GOT3 (cell line): Measurements from ENCODE around the gene PABPN1.

Experiments used
- DNase-seq: peaks from one replicate; lab custom pipeline; 2025; ENCODE audit warnings: mixed read lengths; lab: John Stamatoyannopoulos, UW

PABPN1 gene

GRCh38 chr14:23326491-23327332 is 5.5 kb downstream of the PABPN1 start:
- DNase-seq: no peak

GRCh38 chr14:23327947-23328744 is 6.9 kb downstream of the PABPN1 start:
- DNase-seq: no peak

- no peak for DNase-seq
These were observed 14.4 kb downstream of the PABPN1 start for GRCh38 chr14:23335623-23336022.

GRCh38 chr14:23339506-23340268 is 18.4 kb downstream of the PABPN1 start:
- DNase-seq: no peak

GRCh38 chr14:23344481-23344880 is 23.2 kb downstream of the PABPN1 start:
- no peak for DNase-seq

GRCh38 chr14:23345987-23346692 is 24.9 kb downstream of the PABPN1 start:
- DNase-seq: no peak

GRCh38 chr14:23346693-23347405 is 25.6 kb downstream of the PABPN1 start:
- DNase-seq: no peak

- DNase-seq: no peak
These were observed 26.4 kb downstream of the PABPN1 start for GRCh38 chr14:23347406-23348296.

- no peak for DNase-seq
These were observed 27.0 kb downstream of the PABPN1 start for GRCh38 chr14:23348297-23348655.

- no peak for DNase-seq
These were observed 28.0 kb downstream of the PABPN1 start for GRCh38 chr14:23349156-23349845.

GRCh38 chr14:23351681-23352505 is 30.6 kb downstream of the PABPN1 start:
- no peak for DNase-seq

GRCh38 chr14:23352506-23353432 is 31.5 kb downstream of the PABPN1 start, which contains the start of gene SLC22A17:
Gene SLC22A17 (minus strand): TSS chr14:23352887.
- DNase-seq: no peak

- no peak for DNase-seq
These were observed 32.1 kb downstream of the PABPN1 start for GRCh38 chr14:23353433-23353780.

- no peak for DNase-seq
These were observed 33.7 kb downstream of the PABPN1 start for GRCh38 chr14:23354990-23355389.

GRCh38 chr14:23355871-23356435 is 34.7 kb downstream of the PABPN1 start:
- no peak for DNase-seq

- no peak for DNase-seq
These were observed 35.4 kb downstream of the PABPN1 start for GRCh38 chr14:23356662-23357061.

- no peak for DNase-seq
These were observed 36.0 kb downstream of the PABPN1 start for GRCh38 chr14:23357261-23357660.
